ENCODE measurements around the gene B3GALT5.

The B3GALT5 gene

GRCh38 chr21:39612233-39613040 is at the start of gene B3GALT5:
Gene B3GALT5, plus strand, starts transcription at chr21:39612940. Its CDS starts 47,620 bp downstream, at chr21:39660560.
- no peak for DNase-seq (ENCODE audit: low read depth)
- TF ChIP-seq CTCF (conservative IDR thresholded peaks at IDR 0.05; ENCODE audit: low read depth, low read length), result peak; percentile 1
- peak within 1 kb of the TSS; percentile 72 for H3K4me3 ChIP-seq (ENCODE audit: low read length)

- no peak for TF ChIP-seq CTCF (conservative IDR thresholded peaks at IDR 0.05; ENCODE audit: low read depth, low read length)
- no peak for DNase-seq (ENCODE audit: low read depth)
- no peak overlapping the region for H3K4me3 ChIP-seq (ENCODE audit: low read length)
Measured at GRCh38 chr21:39564200-39564599, 48.5 kb upstream of the B3GALT5 start.

GRCh38 chr21:39567180-39567972 is 45.4 kb upstream of the B3GALT5 start:
- H3K4me3 ChIP-seq (ENCODE audit: low read length), result no peak overlapping the region
- no peak for DNase-seq (ENCODE audit: low read depth)
- no peak for TF ChIP-seq CTCF (conservative IDR thresholded peaks at IDR 0.05; ENCODE audit: low read depth, low read length)

GRCh38 chr21:39568361-39568760 is 44.4 kb upstream of the B3GALT5 start:
- no peak for DNase-seq (ENCODE audit: low read depth)
- no peak for TF ChIP-seq CTCF (conservative IDR thresholded peaks at IDR 0.05; ENCODE audit: low read depth, low read length)
- no peak overlapping the region for H3K4me3 ChIP-seq (ENCODE audit: low read length)

GRCh38 chr21:39575775-39576174 is 37.0 kb upstream of the B3GALT5 start:
- H3K4me3 ChIP-seq (ENCODE audit: low read length), result no peak overlapping the region
- no peak for TF ChIP-seq CTCF (conservative IDR thresholded peaks at IDR 0.05; ENCODE audit: low read depth, low read length)
- peak; percentile 54 for DNase-seq (ENCODE audit: low read depth)

- no peak for DNase-seq (ENCODE audit: low read depth)
- TF ChIP-seq CTCF (conservative IDR thresholded peaks at IDR 0.05; ENCODE audit: low read depth, low read length), result no peak
- no peak overlapping the region for H3K4me3 ChIP-seq (ENCODE audit: low read length)
Measured at GRCh38 chr21:39576518-39577128, 36.1 kb upstream of the B3GALT5 start.
